Muscle layer of duodenum (tissue), 2 donors: ENCODE measurements around the gene MEGF9.

Source experiments
- H3K27ac ChIP-seq: one replicate; pipeline ENCODE4 v1.7.0; 2013; ENCODE audit warnings: mild to moderate bottlenecking, low read length
- H3K27me3 ChIP-seq: one replicate; pipeline ENCODE4 v1.7.0; 2013; ENCODE audit warnings: low read depth, mild to moderate bottlenecking, control low read depth, low read length
- H3K36me3 ChIP-seq, 2 donors: one replicate each; pipeline ENCODE4 v1.7.0; 2013; ENCODE audit warnings: low read length in 2 of 2, control low read depth in 1 of 2, mild to moderate bottlenecking in 1 of 2; ENCODE audit not compliant: insufficient read depth in 2 of 2, control insufficient read depth in 1 of 2
- H3K4me1 ChIP-seq, 2 donors: one replicate each; pipeline ENCODE4 v1.7.0; 2013; ENCODE audit warnings: low read length in 2 of 2, mild to moderate bottlenecking in 2 of 2, control low read depth in 1 of 2, moderate library complexity in 1 of 2; ENCODE audit not compliant: insufficient read depth in 2 of 2, control insufficient read depth in 1 of 2
- H3K4me3 ChIP-seq, 2 donors: one replicate each; pipeline ENCODE4 v1.7.0; 2013; ENCODE audit warnings: low read length in 2 of 2, low read depth in 1 of 2, mild to moderate bottlenecking in 1 of 2
- H3K9me3 ChIP-seq, 2 donors: one replicate each; pipeline ENCODE4 v1.7.0; 2013; ENCODE audit warnings: low read length in 2 of 2, control low read depth in 1 of 2, mild to moderate bottlenecking in 1 of 2; ENCODE audit not compliant: control insufficient read depth in 1 of 2
- donor health status: healthy.

MEGF9 gene

GRCh38 chr9:120587328-120587727, 126.9 kb downstream of the MEGF9 start:
- Histone ChIP-seq H3K9me3 (no peaks in the 10 kb centered on the region), H3K36me3 (no peaks in the 10 kb centered on the region), H3K4me3 (no peak overlapping the region), H3K27me3 (no peaks in the 10 kb centered on the region), H3K27ac (no peak overlapping the region), H3K4me1 (no peaks in the 10 kb centered on the region)

DNA sequence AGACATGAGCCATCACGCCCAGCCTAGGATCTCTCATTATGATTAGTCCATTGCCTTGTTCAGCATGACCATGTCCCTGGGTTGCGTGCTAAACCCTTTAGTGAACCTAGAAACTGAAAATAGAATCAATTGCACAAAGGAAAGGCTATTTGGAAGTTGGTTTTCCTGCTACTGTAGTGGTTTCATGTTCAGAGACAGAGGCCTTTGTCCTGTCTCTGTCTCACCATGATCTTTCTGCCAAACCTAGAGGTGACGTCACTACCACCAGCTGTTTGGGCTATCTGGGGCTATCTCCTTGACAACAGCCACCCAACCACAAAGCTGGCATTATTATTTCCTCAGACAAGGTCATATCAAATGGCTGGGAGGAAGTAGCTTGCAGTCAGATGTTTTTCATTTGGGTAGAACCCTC, 130.3 kb downstream of the MEGF9 start:
- Histone ChIP-seq H3K27me3 (no peaks in the 10 kb centered on the region), H3K4me3 (no peak overlapping the region)

DNA sequence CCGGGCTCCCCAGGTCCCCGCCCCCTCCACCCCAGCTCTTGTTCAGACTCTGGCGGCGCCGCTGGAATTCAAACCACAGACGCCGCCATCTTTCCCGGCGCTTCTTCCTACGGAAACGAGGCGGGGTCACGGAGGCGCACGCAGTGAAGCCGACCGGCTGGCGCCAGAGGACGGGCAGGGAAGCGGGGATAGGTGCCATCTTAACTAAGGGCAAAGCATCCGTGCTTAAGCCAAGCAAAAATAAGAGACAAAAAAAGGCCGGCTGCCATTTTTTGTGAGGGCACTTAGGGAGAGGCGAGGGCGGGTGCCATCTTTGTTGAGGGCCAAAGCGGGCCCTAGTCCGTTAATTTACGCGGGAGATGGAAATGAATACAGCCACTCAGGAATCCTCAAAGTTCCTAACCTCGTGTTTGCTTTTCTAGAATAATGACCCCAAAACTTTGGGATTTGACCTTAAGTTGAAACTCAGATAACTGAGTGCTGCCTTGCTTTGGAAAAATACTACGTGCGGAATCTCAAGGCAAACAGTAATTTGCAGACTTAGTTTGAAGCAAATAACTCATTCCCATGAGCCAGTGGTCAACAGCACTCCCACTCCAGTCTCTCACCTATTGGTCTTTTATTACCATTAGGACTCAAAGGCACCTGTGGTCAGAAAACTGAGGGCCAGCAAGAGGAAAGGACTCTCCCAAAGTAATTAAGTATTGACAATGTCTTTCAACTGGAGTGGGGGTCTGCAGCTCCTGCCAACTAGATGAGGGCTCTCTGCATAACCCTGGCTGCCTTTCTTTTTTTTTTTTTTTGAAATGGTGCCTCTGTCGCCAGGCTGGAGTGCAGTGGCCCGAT, 134.0 kb downstream of the MEGF9 start, which contains the start of gene CDK5RAP2:
Gene CDK5RAP2, minus strand, starts transcription at position 117 of the 846 bp plus-strand sequence. CDS start 189 bp downstream, outside the sequence.
- no peaks in the 10 kb centered on the region for H3K36me3 ChIP-seq
- H3K4me3 ChIP-seq: peak within 1 kb of the TSS; percentile 70 to 98
- no peaks in the 10 kb centered on the region for H3K27me3 ChIP-seq
- H3K9me3 ChIP-seq: no peaks in the 10 kb centered on the region
- peaks cover 7 to 14% of the 10 kb centered on the region in 2 donors for H3K4me1 ChIP-seq
- H3K27ac ChIP-seq: peak within 1 kb of the TSS; percentile 60

More for the DNA sequence above, 130.3 kb downstream of the MEGF9 start:
- Histone ChIP-seq H3K9me3 (no peaks in the 10 kb centered on the region), H3K36me3 (no peaks in the 10 kb centered on the region), H3K4me1 (peaks cover 4 to 7% of the 10 kb centered on the region in 2 donors), H3K27ac (no peak overlapping the region)

- H3K9me3 ChIP-seq: no peaks in the 10 kb centered on the region
- peak overlapping the region; percentile 70 to 98 for H3K4me3 ChIP-seq
- H3K4me1 ChIP-seq: peaks cover 7 to 14% of the 10 kb centered on the region in 2 donors
- no peaks in the 10 kb centered on the region for H3K27me3 ChIP-seq
- no peaks in the 10 kb centered on the region for H3K36me3 ChIP-seq
- H3K27ac ChIP-seq: peak overlapping the region; percentile 60
These were observed 134.9 kb downstream of the MEGF9 start for GRCh38 chr9:120579139-120580050.

- Histone ChIP-seq H3K4me3 (no peak overlapping the region), H3K36me3 (peaks cover 19 to 24% of the 10 kb centered on the region in 2 donors), H3K27me3 (no peaks in the 10 kb centered on the region), H3K27ac (no peak overlapping the region), H3K9me3 (no peaks in the 10 kb centered on the region), H3K4me1 (peaks cover 7 to 25% of the 10 kb centered on the region in 2 donors)
These were observed 139.8 kb downstream of the MEGF9 start for GRCh38 chr9:120574473-120574872.

- Histone ChIP-seq H3K36me3 (peaks cover 32 to 44% of the 10 kb centered on the region in 2 donors), H3K4me3 (no peak overlapping the region), H3K27ac (no peak overlapping the region), H3K27me3 (no peaks in the 10 kb centered on the region), H3K9me3 (no peaks in the 10 kb centered on the region), H3K4me1 (peaks cover 0 to 13% of the 10 kb centered on the region in 2 donors)
These were observed 141.8 kb downstream of the MEGF9 start for GRCh38 chr9:120572472-120572871.

- Histone ChIP-seq H3K36me3 (peaks cover 38 to 51% of the 10 kb centered on the region in 2 donors), H3K27me3 (no peaks in the 10 kb centered on the region), H3K9me3 (no peaks in the 10 kb centered on the region), H3K4me1 (peaks cover 0 to 13% of the 10 kb centered on the region in 2 donors), H3K27ac (peak overlapping the region; percentile 41), H3K4me3 (no peak overlapping the region)
These were observed 142.6 kb downstream of the MEGF9 start for GRCh38 chr9:120571443-120572257.

GRCh38 chr9:120570296-120570695, 144.0 kb downstream of the MEGF9 start:
- Histone ChIP-seq H3K4me3 (no peak overlapping the region), H3K4me1 (peaks cover 0 to 13% of the 10 kb centered on the region in 2 donors), H3K27me3 (no peaks in the 10 kb centered on the region), H3K9me3 (no peaks in the 10 kb centered on the region), H3K36me3 (peaks cover 38 to 58% of the 10 kb centered on the region in 2 donors), H3K27ac (no peak overlapping the region)

DNA sequence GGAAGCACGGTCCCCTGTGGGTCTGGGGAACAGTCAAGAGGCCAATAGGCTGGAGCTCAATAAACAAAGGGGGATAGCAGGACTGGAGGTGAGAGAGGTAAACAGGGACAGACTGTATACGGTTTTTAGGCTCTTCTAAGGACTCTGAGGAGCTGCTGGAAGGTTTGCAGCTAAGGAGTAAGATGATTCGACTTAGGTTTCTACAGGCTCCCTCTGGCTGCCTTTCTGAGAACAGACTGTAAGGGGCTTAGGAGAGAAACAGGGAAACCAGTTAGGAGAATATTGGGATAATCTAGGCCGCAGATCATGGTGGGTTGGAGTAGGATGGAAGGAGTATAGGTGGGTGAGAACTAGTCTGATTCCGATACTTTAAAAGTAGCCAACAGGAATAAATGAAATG, 144.7 kb downstream of the MEGF9 start:
- Histone ChIP-seq H3K4me1 (peaks cover 0 to 13% of the 10 kb centered on the region in 2 donors), H3K27ac (no peak overlapping the region), H3K36me3 (peaks cover 38 to 66% of the 10 kb centered on the region in 2 donors), H3K27me3 (no peaks in the 10 kb centered on the region), H3K4me3 (no peak overlapping the region), H3K9me3 (no peaks in the 10 kb centered on the region)

DNA sequence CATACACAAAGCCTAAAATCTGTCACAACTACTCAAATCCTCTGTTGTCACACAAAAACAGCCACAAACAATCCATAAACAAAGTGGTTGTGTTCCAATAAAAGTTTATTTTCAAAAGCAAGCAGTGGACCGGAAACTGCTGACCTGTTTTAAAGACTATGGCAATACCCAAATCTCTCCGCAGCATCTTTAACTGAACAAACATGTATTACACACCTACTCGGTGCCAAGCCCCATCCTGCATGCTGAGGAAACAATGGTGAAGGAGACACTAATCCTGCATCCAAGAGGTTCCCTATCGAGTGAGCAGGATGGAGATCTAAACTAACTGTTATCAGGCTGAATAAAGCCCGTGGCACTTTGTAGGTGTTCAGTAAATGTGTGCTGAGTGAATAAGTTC, 145.5 kb downstream of the MEGF9 start:
- Histone ChIP-seq H3K9me3 (no peaks in the 10 kb centered on the region), H3K4me3 (no peak overlapping the region), H3K27ac (no peak overlapping the region), H3K36me3 (peaks cover 38 to 67% of the 10 kb centered on the region in 2 donors), H3K27me3 (no peaks in the 10 kb centered on the region), H3K4me1 (peaks cover 0 to 13% of the 10 kb centered on the region in 2 donors)
